K562 (cell line): ENCODE results near the gene FOXR1. TPM values are rescaled to one million over a fixed set of nuclear protein-coding genes. Genes with fewer than 3 reads are reported as not detected.

ENCODE experiments used
- ATAC-seq: fragments of 200-7000 bp; cut with Tn5 transposase; 3 replicates; pipeline ENCODE4 v1.9.1; 2020; ENCODE audit warnings: moderate library complexity
- BruUV-seq: library from RNA; stranded (reverse); fragments of 400-500 nt; replicated peaks from 2 replicates; lab custom pipeline; 2021; lab: Mats Ljungman, UMichigan
- CTCF ChIA-PET: fragments of 300-600 bp; formaldehyde crosslinking; extraction: SDS; loops from one replicate; lab custom pipeline; 2021; ENCODE audit warnings: low intra/inter-chr PET ratio; lab: Yijun Ruan, JAX
- POLR2A ChIA-PET: fragments of 300-600, 350-650 bp; sonication (Branson Sonifier 250); formaldehyde crosslinking; extraction: SDS; loops from one replicate; lab custom pipeline; 2021; ENCODE audit warnings: antibody characterized with exemption, inconsistent platforms; lab: Yijun Ruan, JAX
- DNase-seq, 4 experiments: peaks; one replicate each; pipeline versions ENCODE4 v3.0.0 to v3.0.0-alpha.2; 2011 to 2018; ENCODE audit warnings: low spot score in 3 of 4, mixed read lengths in 3 of 4; ENCODE audit errors: extremely low read depth in 1 of 4
- FAIRE-seq: peaks from 2 replicates; lab custom pipeline; 2011; peaks lifted over from hg19 to GRCh38; lab: Jason Lieb, UNC
- H2AFZ ChIP-seq: 2 replicates; pipeline ENCODE4 v1.6.0; 2011; ENCODE audit warnings: low read depth, low read length, control low read depth, inconsistent platforms
- H3K27ac ChIP-seq: fragments of 200-600 bp; 3 replicates; pipeline ENCODE4 v1.8.0; 2011; ENCODE audit warnings: low read depth, mild to moderate bottlenecking, control low read depth, inconsistent platforms, low read length, moderate library complexity, mixed read lengths; ENCODE audit errors: extremely low read depth
- H3K27me3 ChIP-seq, 2 experiments: fragments of 300-600 bp in 1 of 2; 2 replicates in 1 of 2; 3 replicates in 1 of 2; pipeline versions ENCODE4 v1.6.0 to v1.8.0; 2011; ENCODE audit warnings: inconsistent platforms in 2 of 2, low read length in 2 of 2, mild to moderate bottlenecking in 1 of 2, mixed read lengths in 1 of 2, moderate library complexity in 1 of 2; ENCODE audit not compliant: control insufficient read depth in 2 of 2, insufficient read depth in 2 of 2
- H3K36me3 ChIP-seq: fragments of 300-600 bp; 3 replicates; pipeline ENCODE4 v1.8.0; 2011; ENCODE audit warnings: mild to moderate bottlenecking, low read length, inconsistent platforms; ENCODE audit not compliant: control insufficient read depth, insufficient read depth
- H3K4me1 ChIP-seq, 2 experiments: fragments of 200-600 bp in 1 of 2; replicated peaks in 1 of 2; 2 replicates in 1 of 2; 3 replicates in 1 of 2; pipeline versions ENCODE4 v1.5.1 to v1.8.0; 2011; ENCODE audit warnings: inconsistent platforms in 2 of 2, low read length in 2 of 2, mild to moderate bottlenecking in 1 of 2, mixed read lengths in 1 of 2, moderate library complexity in 1 of 2; ENCODE audit not compliant: control insufficient read depth in 2 of 2, insufficient read depth in 2 of 2
- H3K4me2 ChIP-seq: 2 replicates; pipeline ENCODE4 v1.6.1; 2011; ENCODE audit warnings: low read length, control low read depth, inconsistent platforms, mixed read lengths; ENCODE audit not compliant: insufficient read depth
- H3K4me3 ChIP-seq: fragments of 200-600 bp; sonication (generic), shearing (Covaris generic); 2 replicates; pipeline ENCODE4 v1.5.1; 2016; ENCODE audit warnings: control low read depth, inconsistent platforms
- H3K79me2 ChIP-seq: fragments of 200-600 bp; 3 replicates; pipeline ENCODE4 v1.8.0; 2011; ENCODE audit warnings: low read length, inconsistent platforms; ENCODE audit not compliant: control insufficient read depth, insufficient read depth
- H3K9ac ChIP-seq, 2 experiments: 2 replicates each; pipeline versions ENCODE4 v1.6.0 to v1.6.1; 2011; ENCODE audit warnings: low read depth in 2 of 2, low read length in 2 of 2, control low read depth in 1 of 2, inconsistent platforms in 1 of 2, mild to moderate bottlenecking in 1 of 2, mixed read lengths in 1 of 2; ENCODE audit not compliant: insufficient read depth in 1 of 2
- H3K9me1 ChIP-seq: one replicate; pipeline ENCODE4 v1.6.0; 2011; ENCODE audit warnings: inconsistent platforms, mild to moderate bottlenecking, low read length, moderate library complexity; ENCODE audit not compliant: control insufficient read depth, insufficient read depth
- H3K9me3 ChIP-seq: replicated peaks from 2 replicates; pipeline ENCODE4 v1.5.1; 2011; ENCODE audit warnings: low read depth, low read length, inconsistent platforms; ENCODE audit not compliant: control insufficient read depth, insufficient read depth
- H4K20me1 ChIP-seq: replicated peaks from 2 replicates; pipeline ENCODE4 v1.6.1; 2011; ENCODE audit warnings: low read length, inconsistent platforms, mixed read lengths; ENCODE audit not compliant: control insufficient read depth, insufficient read depth
- ELF4 ChIP-seq: fragments of 450-650 bp; formaldehyde crosslinking; IDR thresholded peaks from 2 replicates; pipeline ENCODE4 v1.4.0; 2022; ENCODE audit warnings: missing genetic modification characterization
- ETS2 ChIP-seq: IDR thresholded peaks from 2 replicates; pipeline ENCODE4 v1.6.1; 2016; ENCODE audit warnings: borderline replicate concordance, missing genetic modification characterization, mild to moderate bottlenecking, moderate library complexity, missing compliant biosample characterization; ENCODE audit not compliant: poor library complexity, severe bottlenecking
- FOXM1 ChIP-seq, 2 experiments: fragments of 450-650 bp in 1 of 2; sonication (generic) in 1 of 2; formaldehyde crosslinking in 1 of 2; IDR thresholded peaks; 2 replicates each; pipeline versions ENCODE4 v1.6.1 to v1.9.0; 2017 to 2022; ENCODE audit warnings: low read depth in 2 of 2, mild to moderate bottlenecking in 2 of 2, missing genetic modification reagents in 1 of 2, moderate library complexity in 1 of 2
- HDAC6 ChIP-seq: IDR thresholded peaks from 2 replicates; pipeline ENCODE4 v1.6.1; 2012; ENCODE audit warnings: low read depth, mild to moderate bottlenecking, control low read depth, inconsistent platforms, low read length, moderate library complexity
- MAFF ChIP-seq: IDR thresholded peaks from 2 replicates; pipeline ENCODE4 v1.6.1; 2012; ENCODE audit warnings: low read length, improper control_type of control experiment
- MAFG ChIP-seq: fragments of 450-650 bp; conservative IDR thresholded peaks from 2 replicates; pipeline ENCODE4 v1.6.1; 2016; ENCODE audit warnings: missing genetic modification characterization, missing compliant biosample characterization
- MEF2A ChIP-seq: IDR thresholded peaks from 2 replicates; pipeline ENCODE4 v1.6.1; 2011; ENCODE audit warnings: low read depth, mild to moderate bottlenecking, low read length, moderate library complexity; ENCODE audit not compliant: control insufficient read depth
- MYC ChIP-seq, 2 experiments: fragments of 250-450 bp in 1 of 2; sonication (Bioruptor Pico) in 1 of 2; IDR thresholded peaks; 2 replicates each; pipeline versions ENCODE4 v1.5.1 to v1.6.1; 2012 to 2021; ENCODE audit warnings: low read depth in 2 of 2, borderline replicate concordance in 1 of 2, improper control_type of control experiment in 1 of 2, low read length in 1 of 2, mild to moderate bottlenecking in 1 of 2, moderate library complexity in 1 of 2
- NFIX ChIP-seq: fragments of 250-450 bp; sonication (Bioruptor Pico); IDR thresholded peaks from 2 replicates; pipeline ENCODE4 v1.4.0; 2020; ENCODE audit warnings: low read depth, mild to moderate bottlenecking, moderate library complexity
- NFRKB ChIP-seq: fragments of 450-650 bp; IDR thresholded peaks from 2 replicates; pipeline ENCODE4 v1.6.1; 2016; ENCODE audit warnings: low read depth
- PURB ChIP-seq: sonication (generic); formaldehyde crosslinking; IDR thresholded peaks from 2 replicates; pipeline ENCODE4 v1.9.0; 2021; ENCODE audit warnings: low read depth, mild to moderate bottlenecking, missing genetic modification reagents
- SAP30 ChIP-seq: fragments of 200-600 bp; sonication (generic); IDR thresholded peaks from 2 replicates; pipeline ENCODE4 v1.6.1; 2012; ENCODE audit warnings: borderline replicate concordance, low read depth, mild to moderate bottlenecking, moderate library complexity, low read length, control low read depth, inconsistent platforms; ENCODE audit not compliant: insufficient read depth, poor library complexity, severe bottlenecking
- SREBF1 ChIP-seq: fragments of 150-350 bp; IDR thresholded peaks from 2 replicates; pipeline ENCODE4 v1.6.1; 2014; ENCODE audit warnings: antibody characterized with exemption, low read depth, low read length, borderline replicate concordance
- SRF ChIP-seq, 2 experiments: fragments of 250-450, 450-650 bp in 1 of 2; sonication (Bioruptor Pico) in 1 of 2; sonication (generic) in 1 of 2; formaldehyde crosslinking; IDR thresholded peaks; 2 replicates each; pipeline versions ENCODE4 v1.5.0 to v1.5.1; 2020 to 2022; ENCODE audit warnings: mild to moderate bottlenecking in 1 of 2, missing genetic modification reagents in 1 of 2
- ZBTB17 ChIP-seq: fragments of 450-650 bp; formaldehyde crosslinking; IDR thresholded peaks from 2 replicates; pipeline ENCODE4 v1.4.0; 2020; ENCODE audit warnings: mild to moderate bottlenecking
- ZEB2 ChIP-seq: fragments of 450-650 bp; IDR thresholded peaks from 2 replicates; pipeline ENCODE4 v1.6.1; 2016
- ZNF695 ChIP-seq: fragments of 450-650 bp; formaldehyde crosslinking; IDR thresholded peaks from 2 replicates; pipeline ENCODE4 v1.4.0; 2020; ENCODE audit warnings: mild to moderate bottlenecking, moderate library complexity
- WGBS: fragments of 100-300 bp; shearing (Covaris generic); methylation state at CpG from one replicate; pipeline ENCODE4 v1.1.6; 2016; ENCODE audit warnings: low coverage, mixed read lengths; ENCODE audit not compliant: insufficient coverage; ENCODE audit errors: missing lambda C conversion rate; 5-methylcytosine and 5-hydroxymethylcytosine counted together
- in situ Hi-C: fragments of 300-500 bp; cut with MboI; formaldehyde crosslinking; loops from 4 replicates; pipeline ENCODE4 v1.15.0; 2018; ENCODE audit warnings: inconsistent platforms, mixed read lengths
- intact Hi-C: fragments of 100-400 bp; cut with micrococcal nuclease; formaldehyde crosslinking; loops from 2 replicates; pipeline ENCODE4 v1.14.2; 2022
- polyA plus RNA-seq, 8 experiments: library from polyadenylated mRNA; depleted of rRNA in 4 of 8; stranded (reverse) in 5 of 8; unstranded in 3 of 8; fragments of >200 nt; fragmentation: Nextera tagmentation in 2 of 8; fragmentation: Illumina TruSeq in 1 of 8; extraction: Ambion mirVana in 2 of 8; extraction: Trizol in 1 of 8; gene quantifications; 2 replicates each; pipeline versions ENCODE4 v1.2.1 to v1.2.3, GENCODE V29; 2011 to 2014; ENCODE audit warnings: inconsistent platforms in 1 of 8, missing spikeins in 1 of 8
- total RNA-seq, 7 experiments: library from RNA; depleted of rRNA in 6 of 7; stranded (reverse); fragments of >200 nt in 6 of 7; fragmentation: Illumina TruSeq in 2 of 7; extraction: Trizol in 2 of 7; gene quantifications; 2 replicates each; pipeline versions ENCODE4 v1.2.1 to v1.2.3, GENCODE V29; 2011 to 2021; ENCODE audit warnings: low replicate concordance in 1 of 7
- TF ChIP-seq, protein P1 (sequence below): sonication (generic); formaldehyde crosslinking; IDR thresholded peaks from 2 replicates; pipeline ENCODE4 v1.5.0; 2020; ENCODE audit warnings: missing genetic modification reagents
- TF ChIP-seq, protein P2 (sequence below): sonication (generic); formaldehyde crosslinking; IDR thresholded peaks from 2 replicates; pipeline ENCODE4 v1.8.1; 2022; ENCODE audit warnings: missing genetic modification reagents

FOXR1 gene
- total and polyA plus RNA-seq, 9 of the 15 experiments (the other 6 are each of a cell fraction or from before 2014, with no cell fraction given), result not detected

DNA sequence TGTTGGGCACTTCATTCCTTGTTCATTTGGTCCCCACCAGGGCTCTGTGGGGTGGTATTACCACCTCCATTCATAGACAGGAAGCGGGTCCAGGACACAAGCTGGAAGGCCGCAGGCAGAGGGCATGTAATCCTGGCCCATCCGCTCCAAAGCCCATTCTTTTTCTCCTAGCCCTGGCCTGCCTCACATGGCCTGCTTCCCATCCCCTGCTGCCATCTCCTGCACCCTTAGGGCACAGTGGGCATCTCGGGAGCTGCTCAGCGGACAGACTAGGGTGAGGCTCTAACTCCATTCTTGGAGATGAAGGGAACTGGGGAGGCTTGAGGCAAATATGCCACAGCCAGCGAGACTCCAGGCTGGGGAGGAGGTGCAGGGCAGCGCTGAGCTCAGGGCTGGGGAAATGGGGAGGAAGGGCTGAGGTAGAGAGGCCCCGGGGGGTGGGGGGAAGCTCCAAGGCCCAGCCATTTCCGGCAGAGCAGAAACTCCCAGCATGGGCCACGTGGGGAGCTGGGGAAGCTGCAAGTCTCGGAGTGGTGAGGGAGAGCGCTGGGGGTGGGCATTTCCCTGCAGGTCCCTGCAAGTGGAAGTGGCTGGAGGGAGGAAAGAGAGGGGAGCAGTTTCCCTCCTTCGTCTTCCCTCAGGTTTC, 31.5 kb upstream of the FOXR1 start (continued):
- TF ChIP-seq, protein P1, sequence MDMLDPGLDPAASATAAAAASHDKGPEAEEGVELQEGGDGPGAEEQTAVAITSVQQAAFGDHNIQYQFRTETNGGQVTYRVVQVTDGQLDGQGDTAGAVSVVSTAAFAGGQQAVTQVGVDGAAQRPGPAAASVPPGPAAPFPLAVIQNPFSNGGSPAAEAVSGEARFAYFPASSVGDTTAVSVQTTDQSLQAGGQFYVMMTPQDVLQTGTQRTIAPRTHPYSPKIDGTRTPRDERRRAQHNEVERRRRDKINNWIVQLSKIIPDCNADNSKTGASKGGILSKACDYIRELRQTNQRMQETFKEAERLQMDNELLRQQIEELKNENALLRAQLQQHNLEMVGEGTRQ (CRISPR knock-in tag), result peak; percentile 44
- peak; percentile 35; the same call in 1 of the 2 replicates for TF ChIP-seq MYC (IDR thresholded peaks at IDR 0.05; ENCODE audit: low read depth, low read length)
- no peak for TF ChIP-seq MYC (CRISPR knock-in tag; IDR thresholded peaks at IDR 0.05; ENCODE audit: borderline replicate concordance, low read depth)
- TF ChIP-seq ZEB2, result no peak
- no peak for TF ChIP-seq NFRKB
- TF ChIP-seq SRF (CRISPR knock-in tag; IDR thresholded peaks at IDR 0.05), result no peak
- TF ChIP-seq SAP30, result no peak
- TF ChIP-seq ETS2 (tag), result no peak
- TF ChIP-seq NFIX (CRISPR knock-in tag), result no peak
- TF ChIP-seq, all 486 proteins: peak for 10

GRCh38 chr11:118947091-118947490, 24.5 kb upstream of the FOXR1 start:
- no peak overlapping the region for H3K9ac ChIP-seq
- intact Hi-C loops (no loop called here), in situ Hi-C loops (no loop called here)
- H3K36me3 ChIP-seq, result no peaks in the 10 kb centered on the region
- FAIRE-seq (no peak), ATAC-seq (no peak), DNase-seq (no peak)
- CTCF ChIA-PET, result interaction anchor here (0.6 kb wide), 1 partner anchor 534 kb away, joined by 3 read pairs; no protein-coding TSS in a partner anchor
- no peaks in the 10 kb centered on the region for H3K9me1 ChIP-seq
- H3K4me1 ChIP-seq, result no peaks in the 10 kb centered on the region
- H2AFZ ChIP-seq, result no peak overlapping the region
- POLR2A ChIA-PET, result interaction anchor here (0.6 kb wide), 1 partner anchor 391 kb away, joined by 3 read pairs; no protein-coding TSS in a partner anchor
- no peak overlapping the region for H3K4me3 ChIP-seq
- H4K20me1 ChIP-seq, result no peaks in the 10 kb centered on the region
- WGBS, result 0% methylated on average over 2 of the region's 2 CpGs
- peaks cover 10 to 30% of the 10 kb centered on the region in 2 experiments; a peak in 4 of 5 replicates for H3K27me3 ChIP-seq
- no peaks in the 10 kb centered on the region for H3K9me3 ChIP-seq
- H3K27ac ChIP-seq, result no peak overlapping the region
- BruUV-seq, result no TSS peak
- no peak overlapping the region for H3K4me2 ChIP-seq
- no peaks in the 10 kb centered on the region for H3K79me2 ChIP-seq
- no peak for TF ChIP-seq SREBF1
- 0 out of 2 replicates have a peak, but pooled peaks have one; percentile 12 for TF ChIP-seq MAFG (tag)
- peak; percentile 47 for TF ChIP-seq MAFF
- no peak for TF ChIP-seq ZBTB17 (CRISPR knock-in tag)
- no peak for TF ChIP-seq FOXM1 (IDR thresholded peaks at IDR 0.05; ENCODE audit: low read depth)
- TF ChIP-seq FOXM1 (CRISPR knock-in tag; IDR thresholded peaks at IDR 0.05; ENCODE audit: low read depth), result no peak
- TF ChIP-seq HDAC6, result no peak
- TF ChIP-seq ELF4 (CRISPR knock-in tag), result no peak
- no peak for TF ChIP-seq PURB
- no peak for TF ChIP-seq MEF2A
- TF ChIP-seq, protein P2, sequence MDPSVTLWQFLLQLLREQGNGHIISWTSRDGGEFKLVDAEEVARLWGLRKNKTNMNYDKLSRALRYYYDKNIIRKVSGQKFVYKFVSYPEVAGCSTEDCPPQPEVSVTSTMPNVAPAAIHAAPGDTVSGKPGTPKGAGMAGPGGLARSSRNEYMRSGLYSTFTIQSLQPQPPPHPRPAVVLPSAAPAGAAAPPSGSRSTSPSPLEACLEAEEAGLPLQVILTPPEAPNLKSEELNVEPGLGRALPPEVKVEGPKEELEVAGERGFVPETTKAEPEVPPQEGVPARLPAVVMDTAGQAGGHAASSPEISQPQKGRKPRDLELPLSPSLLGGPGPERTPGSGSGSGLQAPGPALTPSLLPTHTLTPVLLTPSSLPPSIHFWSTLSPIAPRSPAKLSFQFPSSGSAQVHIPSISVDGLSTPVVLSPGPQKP, result no peak
- TF ChIP-seq ZNF695 (CRISPR knock-in tag), result no peak
